Lower lobe of right lung (tissue), 2 donors: ENCODE data around the gene SYCN. TPM values are rescaled to one million over a fixed set of nuclear protein-coding genes. Genes with fewer than 3 reads are reported as not detected.

Source experiments
- ATAC-seq, 2 donors: fragments of 200-7000 bp; cut with Tn5 transposase; one replicate each; pipeline ENCODE4 v1.9.1; 2020 to 2022; ENCODE audit warnings: mild to moderate bottlenecking in 2 of 2, moderate library complexity in 2 of 2
- DNase-seq: peaks from one replicate; pipeline ENCODE4 v3.0.0-alpha.2; 2020
- H3K27ac ChIP-seq: fragments of 200-600 bp; one replicate; pipeline ENCODE4 v1.8.0; 2022
- H3K27me3 ChIP-seq: fragments of 200-600 bp; one replicate; pipeline ENCODE4 v1.8.0; 2022; ENCODE audit warnings: low read depth
- H3K36me3 ChIP-seq: fragments of 200-600 bp; one replicate; pipeline ENCODE4 v1.8.0; 2022; ENCODE audit warnings: mild to moderate bottlenecking
- H3K4me1 ChIP-seq: fragments of 200-600 bp; one replicate; pipeline ENCODE4 v1.8.0; 2022
- H3K4me3 ChIP-seq: fragments of 200-600 bp; one replicate; pipeline ENCODE4 v1.8.0; 2022; ENCODE audit warnings: mild to moderate bottlenecking
- H3K9me3 ChIP-seq: fragments of 200-600 bp; one replicate; pipeline ENCODE4 v1.8.0; 2022
- CTCF ChIP-seq: fragments of 200-600 bp; IDR thresholded peaks from one replicate; pipeline ENCODE4 v1.8.0; 2022; ENCODE audit warnings: antibody characterized with exemption, mild to moderate bottlenecking
- intact Hi-C: fragments of 100-400 bp; cut with DNase I; formaldehyde crosslinking; loops from one replicate; pipeline ENCODE4 v1.11.0; 2022
- long read RNA-seq: library from polyadenylated mRNA; unstranded; transcript quantifications from one replicate; pipeline ENCODE4 v2.0.0, GENCODE V29; 2021
- total RNA-seq: library from RNA; stranded (reverse); fragmentation: NEBNext Ultra II Directional; extraction: Animal tissue kit (Norgen Biotek cat#: 25700); gene quantifications from one replicate; pipeline ENCODE4 v1.2.1, GENCODE V29; 2021
- donor health status: DM: no; HTN: yes; CAD: no; lungs with severe emphysema.

SYCN gene, protein sequence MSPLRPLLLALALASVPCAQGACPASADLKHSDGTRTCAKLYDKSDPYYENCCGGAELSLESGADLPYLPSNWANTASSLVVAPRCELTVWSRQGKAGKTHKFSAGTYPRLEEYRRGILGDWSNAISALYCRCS
- total RNA-seq = not detected
- long read RNA-seq = 0 reads

DNA sequence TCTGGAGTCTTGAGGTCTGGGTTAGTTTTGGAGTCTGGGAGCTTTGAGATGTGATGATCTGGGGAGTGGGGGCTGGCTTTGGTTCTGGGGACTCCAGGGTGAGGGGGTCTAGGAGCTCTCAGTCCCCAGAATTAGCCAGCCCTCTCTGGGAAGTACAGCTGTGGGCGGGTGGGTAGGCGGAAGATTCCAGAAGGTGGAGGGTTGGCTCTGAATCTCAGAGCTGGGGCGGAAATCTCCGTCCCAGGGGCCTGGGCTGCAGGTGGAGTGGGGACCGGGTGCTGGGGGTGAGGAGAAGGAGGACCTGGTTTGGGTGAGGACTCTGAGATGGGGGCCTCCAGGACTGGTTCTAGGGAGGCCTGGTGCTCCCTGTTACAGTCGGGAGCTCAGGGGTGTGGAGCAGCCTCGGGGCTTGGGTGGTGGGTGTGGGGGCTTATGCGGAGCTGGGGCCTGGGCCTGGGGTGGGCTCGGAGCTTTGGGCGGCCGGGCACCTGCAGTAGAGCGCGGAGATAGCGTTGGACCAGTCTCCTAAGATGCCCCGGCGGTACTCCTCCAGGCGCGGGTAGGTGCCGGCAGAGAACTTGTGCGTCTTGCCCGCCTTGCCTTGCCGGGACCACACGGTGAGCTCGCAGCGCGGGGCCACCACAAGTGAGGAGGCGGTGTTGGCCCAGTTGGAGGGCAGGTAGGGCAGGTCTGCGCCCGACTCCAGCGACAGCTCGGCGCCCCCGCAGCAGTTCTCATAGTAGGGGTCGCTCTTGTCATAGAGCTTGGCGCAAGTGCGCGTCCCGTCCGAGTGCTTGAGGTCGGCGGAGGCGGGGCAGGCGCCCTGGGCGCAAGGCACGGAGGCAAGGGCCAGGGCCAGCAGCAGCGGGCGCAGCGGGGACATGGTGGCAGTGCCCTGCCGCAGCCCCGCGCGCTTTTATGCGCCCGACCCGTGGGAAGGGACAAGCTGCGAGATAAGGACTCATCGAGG is at the start of gene SYCN:
Gene SYCN (minus strand): TSS at position 892 of the 970 bp plus-strand sequence. CDS start 9 bp downstream, at position 883.
- DNase-seq = no peak
- Histone ChIP-seq H3K27ac (no peak within 1 kb of the TSS), H3K27me3 (peaks cover 42% of the 10 kb centered on the region), H3K4me1 (peaks cover 4% of the 10 kb centered on the region), H3K9me3 (no peaks in the 10 kb centered on the region), H3K36me3 (no peaks in the 10 kb centered on the region), H3K4me3 (no peak within 1 kb of the TSS)
- intact Hi-C loops = no loop called here
- TF ChIP-seq CTCF = no peak
- ATAC-seq = peak; percentile 22 to 45

GRCh38 chr19:39253374-39254149 is 49.5 kb upstream of the SYCN start:
- H3K27ac ChIP-seq = no peak overlapping the region
- H3K4me1 ChIP-seq = no peaks in the 10 kb centered on the region
- H3K27me3 ChIP-seq = peaks cover 31% of the 10 kb centered on the region
- no peak for DNase-seq
- no peak overlapping the region for H3K4me3 ChIP-seq
- TF ChIP-seq CTCF = no peak
- no peaks in the 10 kb centered on the region for H3K9me3 ChIP-seq
- no peaks in the 10 kb centered on the region for H3K36me3 ChIP-seq
- ATAC-seq = no peak
- intact Hi-C loops = no loop called here

DNA sequence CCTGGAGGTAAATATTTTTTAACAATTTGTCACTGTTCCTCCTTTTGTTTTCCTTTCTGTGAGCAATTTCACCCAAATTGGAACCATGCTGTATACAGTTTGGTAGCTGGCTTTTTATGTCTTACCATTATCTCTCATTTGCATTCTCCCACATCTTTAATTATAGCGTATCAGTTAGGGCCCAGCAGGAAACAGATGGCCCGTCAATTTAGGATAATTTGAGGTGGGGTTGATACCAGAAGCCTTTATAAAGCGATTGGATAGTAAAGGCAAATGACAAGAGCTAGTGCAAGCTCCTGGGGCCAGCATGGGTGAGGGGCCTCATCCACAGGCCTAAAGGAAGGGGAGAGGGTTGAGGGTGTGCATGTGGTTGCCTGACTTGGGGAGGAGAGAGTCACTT is 48.4 kb upstream of the SYCN start:
- Histone ChIP-seq H3K4me1 (peaks cover 5% of the 10 kb centered on the region), H3K27me3 (peaks cover 42% of the 10 kb centered on the region), H3K4me3 (no peak overlapping the region), H3K9me3 (no peaks in the 10 kb centered on the region), H3K27ac (no peak overlapping the region), H3K36me3 (no peaks in the 10 kb centered on the region)
- intact Hi-C loops = no loop called here
- no peak for TF ChIP-seq CTCF
- DNase-seq = no peak
- ATAC-seq = no peak

DNA sequence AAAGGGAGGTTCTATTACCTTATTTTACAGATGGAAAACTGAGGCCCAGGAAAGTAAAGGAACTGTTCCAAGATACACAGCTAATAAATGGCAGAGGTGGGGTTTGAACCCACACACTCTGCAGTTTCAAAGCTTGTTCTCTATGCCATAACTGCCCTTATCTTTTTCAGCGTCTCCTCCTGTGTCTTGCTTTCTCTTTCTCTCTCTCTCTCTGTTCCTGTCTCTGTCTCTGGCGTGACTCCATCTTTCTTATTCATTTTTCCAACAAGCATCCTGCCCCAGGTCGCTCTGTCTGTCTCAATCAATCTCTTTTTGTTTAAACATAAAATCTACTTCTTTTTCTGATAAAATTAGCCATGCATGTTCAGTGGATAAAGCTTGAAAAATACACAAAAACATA is 47.8 kb upstream of the SYCN start:
- peaks cover 45% of the 10 kb centered on the region for H3K27me3 ChIP-seq
- H3K36me3 ChIP-seq = no peaks in the 10 kb centered on the region
- no peak for TF ChIP-seq CTCF
- no peak overlapping the region for H3K4me3 ChIP-seq
- DNase-seq (no peak), ATAC-seq (no peak)
- H3K27ac ChIP-seq = no peak overlapping the region
- H3K4me1 ChIP-seq = peaks cover 10% of the 10 kb centered on the region
- H3K9me3 ChIP-seq = no peaks in the 10 kb centered on the region
- intact Hi-C loops = no loop called here

DNA sequence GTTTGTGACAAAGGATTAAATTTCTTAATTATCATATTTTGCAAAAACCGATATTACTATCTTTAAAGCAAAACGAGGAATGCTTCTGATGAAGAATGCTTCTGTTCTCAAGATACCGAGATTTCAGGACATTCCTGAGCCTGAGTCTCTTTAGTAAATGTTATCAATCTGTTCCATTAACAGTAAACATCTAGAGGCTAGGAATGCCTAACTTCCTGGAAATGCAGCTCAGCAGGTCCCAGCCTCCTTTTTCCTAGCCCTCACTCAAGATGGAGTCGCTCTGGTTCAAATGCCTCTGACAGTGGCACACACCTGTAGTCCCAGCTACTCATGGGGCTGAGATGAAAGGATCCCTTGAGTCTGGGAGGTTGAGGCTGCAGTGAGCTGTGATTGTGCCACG is 47.0 kb upstream of the SYCN start:
- ATAC-seq = no peak
- intact Hi-C loops = no loop called here
- no peak for DNase-seq
- H3K27ac ChIP-seq = no peak overlapping the region
- no peak for TF ChIP-seq CTCF
- peaks cover 10% of the 10 kb centered on the region for H3K4me1 ChIP-seq
- H3K36me3 ChIP-seq = no peaks in the 10 kb centered on the region
- peaks cover 47% of the 10 kb centered on the region for H3K27me3 ChIP-seq
- no peaks in the 10 kb centered on the region for H3K9me3 ChIP-seq
- no peak overlapping the region for H3K4me3 ChIP-seq
